OCI-LY7 (cell line): ENCODE results near the gene NEDD8. TPM values are rescaled to one million over a fixed set of nuclear protein-coding genes. Genes with fewer than 3 reads are reported as not detected.

Experiments used
- BruUV-seq: library from RNA; stranded (reverse); fragments of 400-500 nt; replicated peaks from 2 replicates; lab custom pipeline; 2021; lab: Mats Ljungman, UMichigan
- CTCF ChIA-PET: fragments of 300-600 bp; sonication (Branson Sonifier 250); formaldehyde crosslinking; loops from one replicate; lab custom pipeline; 2022; ENCODE audit warnings: antibody characterized with exemption; ENCODE audit not compliant: unreplicated experiment; lab: Charles Lee
- POLR2A ChIA-PET: fragments of 300-600 bp; sonication (Branson Sonifier 250); formaldehyde crosslinking; loops from one replicate; lab custom pipeline; 2022; ENCODE audit warnings: antibody characterized with exemption; lab: Charles Lee
- DNase-seq: peaks from one replicate; pipeline ENCODE4 v3.0.0-alpha.2; 2015; ENCODE audit warnings: low spot score
- H2AFZ ChIP-seq: fragments of 200-600 bp; sonication (generic), shearing (Covaris generic); 2 replicates; pipeline ENCODE4 v1.6.1; 2014; ENCODE audit warnings: mild to moderate bottlenecking, antibody characterized with exemption, low read length, moderate library complexity
- H3K27ac ChIP-seq: fragments of 200-600 bp; sonication (generic); 2 replicates; pipeline ENCODE4 v1.5.1; 2014; ENCODE audit warnings: mixed run types, low read depth, mild to moderate bottlenecking, moderate library complexity, low read length, inconsistent platforms; ENCODE audit not compliant: poor library complexity, severe bottlenecking
- H3K36me3 ChIP-seq: fragments of 200-600 bp; sonication (generic); 2 replicates; pipeline ENCODE4 v1.6.1; 2014; ENCODE audit warnings: mild to moderate bottlenecking, antibody characterized with exemption, low read length, moderate library complexity, mixed read lengths; ENCODE audit not compliant: insufficient read depth
- H3K4me1 ChIP-seq: fragments of 200-600 bp; sonication (generic); 2 replicates; pipeline ENCODE4 v1.5.1; 2014; ENCODE audit warnings: mild to moderate bottlenecking, low read length; ENCODE audit not compliant: insufficient read depth, poor library complexity, severe bottlenecking
- H3K4me2 ChIP-seq: fragments of 200-600 bp; sonication (generic); 2 replicates; pipeline ENCODE4 v1.6.1; 2014; ENCODE audit warnings: mild to moderate bottlenecking, low read length
- H3K4me3 ChIP-seq: fragments of 200-600 bp; sonication (generic); 2 replicates; pipeline ENCODE4 v1.5.1; 2014; ENCODE audit warnings: mild to moderate bottlenecking, low read depth, low read length; ENCODE audit not compliant: poor library complexity, severe bottlenecking
- H3K79me2 ChIP-seq: fragments of 200-600 bp; sonication (generic); 2 replicates; pipeline ENCODE4 v1.6.1; 2016; ENCODE audit warnings: low read depth, mild to moderate bottlenecking, low read length, moderate library complexity, mixed read lengths; ENCODE audit not compliant: insufficient read depth
- H3K9me2 ChIP-seq: fragments of 200-600 bp; sonication (generic); 2 replicates; pipeline ENCODE4 v1.6.1; 2016; ENCODE audit warnings: mild to moderate bottlenecking, low read length, mixed read lengths; ENCODE audit not compliant: insufficient read depth
- H3K9me3 ChIP-seq: fragments of 200-600 bp; sonication (generic); 2 replicates; pipeline ENCODE4 v1.6.1; 2014; ENCODE audit warnings: mild to moderate bottlenecking, mixed run types, low read length, mixed read lengths
- H4K20me1 ChIP-seq: fragments of 200-600 bp; sonication (generic); 2 replicates; pipeline ENCODE4 v1.6.1; 2014; ENCODE audit warnings: mild to moderate bottlenecking, antibody characterized with exemption, low read length, moderate library complexity, mixed read lengths; ENCODE audit not compliant: insufficient read depth
- CTCF ChIP-seq: fragments of 200-600 bp; sonication (generic); conservative IDR thresholded peaks from 2 replicates; pipeline ENCODE4 v1.5.1; 2014; ENCODE audit warnings: mild to moderate bottlenecking, antibody characterized with exemption, low read length, moderate library complexity, mixed read lengths
- EZH2phosphoT487 ChIP-seq: fragments of 200-600 bp; sonication (generic); IDR thresholded peaks from 2 replicates; pipeline ENCODE4 v1.6.1; 2018; ENCODE audit warnings: low read depth, borderline replicate concordance, mild to moderate bottlenecking, mixed run types, antibody characterized with exemption, low read length, moderate library complexity, mixed read lengths
- intact Hi-C: fragments of 100-400 bp; cut with micrococcal nuclease; formaldehyde crosslinking; loops from one replicate; pipeline ENCODE4 v1.10.0; 2022; ENCODE audit not compliant: unreplicated experiment
- total RNA-seq, 2 experiments: library from RNA; depleted of rRNA in 1 of 2; stranded (reverse); fragments of >200 nt in 1 of 2; shearing (Covaris generic) in 1 of 2; gene quantifications; 2 replicates each; pipeline ENCODE4 v1.2.3, GENCODE V29; 2014 to 2022

Gene NEDD8
- total RNA-seq, 2 experiments from 2014 or later, result 167 to 174 TPM

DNA sequence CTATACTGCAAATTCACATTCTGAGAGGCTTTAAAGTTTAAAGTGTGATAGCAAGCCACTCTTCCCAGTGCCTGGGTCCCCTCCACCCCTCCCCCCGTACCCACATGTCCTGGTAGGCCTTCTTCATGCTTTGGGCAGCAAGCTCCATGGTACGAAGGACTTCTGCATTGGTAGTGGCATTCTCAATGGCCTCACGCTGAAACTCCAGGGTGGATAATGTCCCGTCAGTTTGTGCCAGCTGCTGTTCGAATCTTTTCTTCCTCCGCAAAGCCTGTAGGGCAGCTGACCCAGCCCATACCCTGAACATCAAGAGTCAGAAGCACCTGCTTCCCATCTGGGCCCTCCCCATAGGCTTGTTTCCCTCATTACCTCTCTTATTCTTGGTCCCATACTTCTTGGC lies 20.9 kb downstream of the NEDD8 start:
- Histone ChIP-seq H3K4me3 (no peak overlapping the region), H3K4me1 (peaks cover 29% of the 10 kb centered on the region), H3K79me2 (peaks cover 27% of the 10 kb centered on the region), H3K9me3 (no peaks in the 10 kb centered on the region), H3K27ac (no peak overlapping the region), H3K36me3 (peaks cover 56% of the 10 kb centered on the region), H3K4me2 (0 out of 2 replicates have a peak overlapping the region, but pooled peaks have one; percentile 17), H3K9me2 (no peaks in the 10 kb centered on the region), H4K20me1 (no peaks in the 10 kb centered on the region), H2AFZ (no peak overlapping the region)
- intact Hi-C loops, result no loop called here
- CTCF ChIA-PET, result interaction anchor here (0.9 kb wide), 1 partner anchor 16 kb away, joined by 4 read pairs; the partner anchor contains the start of gene TM9SF1
- DNase-seq, result no peak
- BruUV-seq, result no TSS peak
- POLR2A ChIA-PET, result interaction anchor here (0.6 to 1.2 kb wide), 3 partner anchors 8 to 26 kb away, joined by 3 to 4 read pairs (median 3); no protein-coding TSS in a partner anchor
- TF ChIP-seq EZH2phosphoT487, result no peak
- no peak for TF ChIP-seq CTCF

- intact Hi-C loops, result no loop called here
- ChIA-PET POLR2A (interaction anchor here (0.7 kb wide), 1 partner anchor 39 kb away, joined by 3 read pairs; no protein-coding TSS in a partner anchor), CTCF (no interaction called here)
- Histone ChIP-seq H3K4me2 (no peak overlapping the region), H3K36me3 (peaks cover 90% of the 10 kb centered on the region), H4K20me1 (no peaks in the 10 kb centered on the region), H2AFZ (no peak overlapping the region), H3K4me1 (peaks cover 11% of the 10 kb centered on the region), H3K4me3 (no peak overlapping the region), H3K27ac (no peak overlapping the region), H3K9me3 (peaks cover 4% of the 10 kb centered on the region; the same call in 1 of the 2 replicates), H3K79me2 (peaks cover 14% of the 10 kb centered on the region), H3K9me2 (no peaks in the 10 kb centered on the region)
- no TSS peak for BruUV-seq
- TF ChIP-seq EZH2phosphoT487 (no peak), CTCF (no peak)
- no peak for DNase-seq
Measured at GRCh38 chr14:24207625-24208024, 24.5 kb downstream of the NEDD8 start.

DNA sequence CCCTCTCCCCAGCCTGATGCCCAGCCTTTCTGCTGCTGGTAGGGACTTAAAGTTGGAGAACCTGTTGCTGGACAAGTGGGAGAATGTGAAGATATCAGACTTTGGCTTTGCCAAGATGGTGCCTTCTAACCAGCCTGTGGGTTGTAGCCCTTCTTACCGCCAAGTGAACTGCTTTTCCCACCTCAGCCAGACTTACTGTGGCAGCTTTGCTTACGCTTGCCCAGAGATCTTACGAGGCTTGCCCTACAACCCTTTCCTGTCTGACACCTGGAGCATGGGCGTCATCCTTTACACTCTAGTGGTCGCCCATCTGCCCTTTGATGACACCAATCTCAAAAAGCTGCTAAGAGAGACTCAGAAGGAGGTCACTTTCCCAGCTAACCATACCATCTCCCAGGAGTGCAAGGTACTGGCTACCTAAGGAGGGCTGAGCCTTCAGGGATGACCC lies 25.0 kb downstream of the NEDD8 start:
- H3K4me3 ChIP-seq, result no peak overlapping the region
- no peak overlapping the region for H2AFZ ChIP-seq
- TF ChIP-seq CTCF, result no peak
- TF ChIP-seq EZH2phosphoT487, result no peak
- POLR2A ChIA-PET, result interaction anchor here (0.7 kb wide), 1 partner anchor 39 kb away, joined by 3 read pairs; no protein-coding TSS in a partner anchor
- CTCF ChIA-PET, result no interaction called here
- BruUV-seq, result no TSS peak
- peaks cover 7% of the 10 kb centered on the region for H3K4me1 ChIP-seq
- H3K36me3 ChIP-seq, result peaks cover 95% of the 10 kb centered on the region
- no peak overlapping the region for H3K4me2 ChIP-seq
- peaks cover 9% of the 10 kb centered on the region; the same call in 1 of the 2 replicates for H3K79me2 ChIP-seq
- H3K9me3 ChIP-seq, result peaks cover 4% of the 10 kb centered on the region; the same call in 1 of the 2 replicates
- H3K9me2 ChIP-seq, result no peaks in the 10 kb centered on the region
- H4K20me1 ChIP-seq, result no peaks in the 10 kb centered on the region
- intact Hi-C loops, result no loop called here
- H3K27ac ChIP-seq, result no peak overlapping the region
- DNase-seq, result peak; percentile 24
